ENCODE results near the gene PTPRB. TPM values are rescaled to one million over a fixed set of nuclear protein-coding genes. Genes with fewer than 3 reads are reported as not detected.

The PTPRB gene
- total RNA-seq, 1 donor from 2014 or later: 38.7 TPM

DNA sequence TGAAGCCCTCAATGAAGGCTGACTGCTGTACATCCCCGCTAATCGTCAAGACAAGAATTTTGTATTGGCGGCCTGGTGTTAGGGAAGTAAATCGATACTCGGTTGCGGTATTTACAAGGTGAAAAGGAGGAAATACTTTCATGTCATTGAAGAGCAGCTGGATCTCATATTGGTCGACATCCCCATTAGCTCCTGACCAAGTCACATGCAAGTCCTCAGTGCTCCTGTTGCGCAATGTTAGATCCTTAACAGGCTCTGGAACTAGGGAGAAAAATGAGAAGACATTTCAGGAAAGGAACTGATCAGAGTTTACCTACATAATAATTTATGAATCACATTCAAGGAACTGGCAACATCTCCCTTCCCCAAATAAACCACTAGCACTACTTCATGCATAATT lies 66.2 kb downstream of the PTPRB start:
- Histone ChIP-seq H3K9me3 (replicated peaks) (no peaks in the 10 kb centered on the region), H3K36me3 (peaks cover 27% of the 10 kb centered on the region), H3K4me3 (no peak overlapping the region), H3K27ac (replicated peaks) (no peak overlapping the region), H3K27me3 (ENCODE audit: low read depth) (no peaks in the 10 kb centered on the region), H3K4me1 (peaks cover 3% of the 10 kb centered on the region)
- TF ChIP-seq, protein P1, sequence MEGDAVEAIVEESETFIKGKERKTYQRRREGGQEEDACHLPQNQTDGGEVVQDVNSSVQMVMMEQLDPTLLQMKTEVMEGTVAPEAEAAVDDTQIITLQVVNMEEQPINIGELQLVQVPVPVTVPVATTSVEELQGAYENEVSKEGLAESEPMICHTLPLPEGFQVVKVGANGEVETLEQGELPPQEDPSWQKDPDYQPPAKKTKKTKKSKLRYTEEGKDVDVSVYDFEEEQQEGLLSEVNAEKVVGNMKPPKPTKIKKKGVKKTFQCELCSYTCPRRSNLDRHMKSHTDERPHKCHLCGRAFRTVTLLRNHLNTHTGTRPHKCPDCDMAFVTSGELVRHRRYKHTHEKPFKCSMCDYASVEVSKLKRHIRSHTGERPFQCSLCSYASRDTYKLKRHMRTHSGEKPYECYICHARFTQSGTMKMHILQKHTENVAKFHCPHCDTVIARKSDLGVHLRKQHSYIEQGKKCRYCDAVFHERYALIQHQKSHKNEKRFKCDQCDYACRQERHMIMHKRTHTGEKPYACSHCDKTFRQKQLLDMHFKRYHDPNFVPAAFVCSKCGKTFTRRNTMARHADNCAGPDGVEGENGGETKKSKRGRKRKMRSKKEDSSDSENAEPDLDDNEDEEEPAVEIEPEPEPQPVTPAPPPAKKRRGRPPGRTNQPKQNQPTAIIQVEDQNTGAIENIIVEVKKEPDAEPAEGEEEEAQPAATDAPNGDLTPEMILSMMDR (IDR thresholded peaks at IDR 0.05; ENCODE audit: borderline replicate concordance): no peak
- no peak for DNase-seq
- intact Hi-C loops (cut with micrococcal nuclease): no loop called here

DNA sequence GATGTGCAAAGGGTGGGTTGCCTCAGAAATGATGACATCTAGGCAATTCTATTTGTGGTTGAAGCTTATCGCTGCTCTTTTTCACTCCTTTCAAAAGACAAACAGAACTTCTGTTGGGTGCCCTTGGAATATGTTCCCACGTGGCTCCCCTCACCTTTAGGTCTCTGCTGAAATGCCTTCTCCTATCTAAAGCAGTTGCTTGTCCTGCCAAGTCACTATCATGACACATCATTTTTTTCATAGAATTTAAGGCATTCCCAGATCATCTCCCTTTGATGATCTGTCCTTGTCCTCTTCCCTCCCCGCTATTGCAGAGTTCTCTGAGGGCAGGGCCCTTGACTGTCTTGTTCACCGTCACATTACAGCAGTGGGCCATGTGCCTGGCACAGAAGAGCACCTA lies 75.7 kb downstream of the PTPRB start:
- TF ChIP-seq, protein P1 (IDR thresholded peaks at IDR 0.05; ENCODE audit: borderline replicate concordance): no peak
- H3K36me3 ChIP-seq: peaks cover 51% of the 10 kb centered on the region
- intact Hi-C loops (cut with micrococcal nuclease): no loop called here
- H3K27ac ChIP-seq (replicated peaks): no peak overlapping the region
- H3K9me3 ChIP-seq (replicated peaks): no peaks in the 10 kb centered on the region
- DNase-seq: no peak
- peaks cover 2% of the 10 kb centered on the region for H3K4me1 ChIP-seq
- H3K27me3 ChIP-seq (ENCODE audit: low read depth): no peaks in the 10 kb centered on the region
- H3K4me3 ChIP-seq: no peak overlapping the region

DNA sequence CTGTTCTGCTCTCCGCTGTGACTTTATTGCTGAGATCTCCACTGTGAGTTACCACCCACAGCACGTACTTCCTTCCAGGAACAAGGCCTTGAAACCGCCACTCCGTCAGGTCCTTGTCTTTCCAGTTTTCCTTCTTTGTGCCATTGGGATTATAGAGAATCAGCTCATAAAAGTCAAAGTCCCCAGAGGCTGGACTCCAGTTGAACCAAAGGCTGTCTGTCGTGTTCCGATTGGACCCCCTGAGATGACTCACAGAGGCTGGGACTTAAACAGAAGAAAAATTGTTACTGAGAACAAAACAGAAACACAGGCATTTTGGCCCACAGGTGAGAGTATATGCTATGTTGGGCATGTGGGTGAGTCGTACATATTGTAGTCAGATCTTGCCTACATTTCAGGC lies 76.6 kb downstream of the PTPRB start:
- TF ChIP-seq, protein P1 (IDR thresholded peaks at IDR 0.05; ENCODE audit: borderline replicate concordance): no peak
- H3K27ac ChIP-seq (replicated peaks): no peak overlapping the region
- no peak for DNase-seq
- no peak overlapping the region for H3K4me3 ChIP-seq
- intact Hi-C loops (cut with micrococcal nuclease): no loop called here
- H3K36me3 ChIP-seq: peaks cover 44% of the 10 kb centered on the region
- no peaks in the 10 kb centered on the region for H3K27me3 ChIP-seq (ENCODE audit: low read depth)
- H3K4me1 ChIP-seq: peaks cover 2% of the 10 kb centered on the region
- H3K9me3 ChIP-seq (replicated peaks): no peaks in the 10 kb centered on the region

DNA sequence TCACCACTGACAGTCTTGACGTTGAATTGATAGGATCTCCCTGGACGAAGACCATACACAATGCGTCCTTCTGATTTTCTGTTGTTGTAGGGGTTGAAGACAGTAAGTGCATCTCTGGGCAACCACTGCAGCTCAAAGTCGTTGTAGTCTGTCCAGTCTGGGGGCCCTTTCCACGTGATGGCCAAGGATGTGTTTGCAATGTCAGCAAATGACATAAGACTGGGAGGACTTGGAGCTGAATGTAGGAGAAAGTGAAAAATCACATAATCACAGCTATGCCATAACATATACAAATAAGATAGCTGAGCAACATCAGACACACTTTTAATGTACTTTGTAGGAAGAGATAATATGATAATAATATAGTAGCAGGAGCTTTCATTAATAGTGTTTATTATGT lies 77.8 kb downstream of the PTPRB start:
- Histone ChIP-seq H3K27me3 (ENCODE audit: low read depth) (no peaks in the 10 kb centered on the region), H3K4me1 (peaks cover 2% of the 10 kb centered on the region), H3K36me3 (peaks cover 42% of the 10 kb centered on the region), H3K27ac (replicated peaks) (no peak overlapping the region), H3K4me3 (no peak overlapping the region), H3K9me3 (replicated peaks) (no peaks in the 10 kb centered on the region)
- DNase-seq: no peak
- TF ChIP-seq, protein P1 (IDR thresholded peaks at IDR 0.05; ENCODE audit: borderline replicate concordance): no peak
- intact Hi-C loops (cut with micrococcal nuclease): no loop called here

DNA sequence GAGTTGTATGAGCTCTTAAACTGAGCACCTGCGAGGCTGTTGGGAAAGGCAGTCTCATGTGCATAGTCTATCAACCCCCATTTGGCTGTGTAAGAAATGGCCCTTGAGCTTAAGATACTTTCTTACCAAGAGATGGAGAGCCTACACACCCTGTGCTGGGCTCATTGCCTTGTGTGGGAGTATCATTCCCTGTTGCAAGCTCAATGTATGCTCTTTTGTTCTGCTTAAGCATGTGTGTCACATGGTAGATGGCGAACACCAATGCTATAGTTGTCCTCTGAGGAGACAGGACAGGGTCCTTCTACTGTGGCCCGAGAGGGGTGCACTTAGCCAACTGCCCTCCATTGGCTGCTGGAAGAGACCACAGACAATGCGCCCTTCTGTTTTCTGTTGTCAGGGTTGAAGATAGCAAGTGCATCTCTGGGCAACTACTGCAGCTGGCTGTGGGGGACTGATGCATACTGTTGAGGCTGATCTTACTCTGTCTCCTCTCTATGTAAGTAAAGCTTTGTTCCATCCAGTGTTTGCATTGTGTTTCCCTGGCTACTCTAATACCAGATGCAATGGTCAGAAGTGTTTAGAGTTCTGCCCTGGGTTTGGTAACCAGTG lies 79.5 kb downstream of the PTPRB start:
- no peak for DNase-seq
- TF ChIP-seq, protein P1 (IDR thresholded peaks at IDR 0.05; ENCODE audit: borderline replicate concordance): no peak
- peaks cover 42% of the 10 kb centered on the region for H3K36me3 ChIP-seq
- no peak overlapping the region for H3K27ac ChIP-seq (replicated peaks)
- intact Hi-C loops (cut with micrococcal nuclease): no loop called here
- H3K9me3 ChIP-seq (replicated peaks): no peaks in the 10 kb centered on the region
- H3K27me3 ChIP-seq (ENCODE audit: low read depth): no peaks in the 10 kb centered on the region
- no peak overlapping the region for H3K4me3 ChIP-seq
- peaks cover 15% of the 10 kb centered on the region for H3K4me1 ChIP-seq
